ENCODE data around the gene POLR1A. TPM values are rescaled to one million over a fixed set of nuclear protein-coding genes. Genes with fewer than 3 reads are reported as not detected.

The POLR1A gene
- total and polyA plus RNA-seq, 2 donors (not counting 3 experiments of a cell fraction or from before 2014, with no cell fraction given), result 7.6 to 40.7 TPM

DNA sequence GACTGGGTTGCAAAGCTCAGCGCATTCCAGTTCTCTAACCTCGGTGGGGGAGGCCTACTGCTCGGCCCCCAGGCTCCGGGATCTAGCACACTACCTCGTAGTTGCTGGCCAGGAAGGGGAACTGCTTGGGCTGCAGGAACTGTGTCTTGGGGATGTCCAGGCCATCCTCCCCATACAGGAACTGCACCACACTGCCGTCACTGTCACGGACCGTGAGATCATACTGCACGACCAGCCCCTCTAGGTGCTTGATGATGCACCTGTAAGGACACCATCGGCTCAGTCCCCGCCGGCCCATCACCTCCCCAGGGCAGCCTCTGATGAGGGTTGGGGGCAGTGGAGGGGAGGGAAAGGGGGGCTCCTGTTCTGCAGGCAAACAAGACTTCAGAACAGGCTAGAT, 61.6 kb downstream of the POLR1A start:
- CTCF ChIA-PET, result interaction anchor here (1.0 to 3.1 kb wide), 4 partner anchors 8 to 216 kb away, joined by 3 to 19 read pairs (median 4); no protein-coding TSS in a partner anchor
- no peaks in the 10 kb centered on the region for H3K27me3 ChIP-seq (ENCODE audit: control insufficient read depth in 2 of 2, insufficient read depth in 2 of 2, low read length in 2 of 2)
- no peak overlapping the region for H3K4me3 ChIP-seq (replicated peaks in 1 of 3; ENCODE audit: insufficient read depth in 1 of 3, low read depth in 1 of 3, low read length in 3 of 3)
- H3K9me1 ChIP-seq (replicated peaks; ENCODE audit: control insufficient read depth, extremely low read depth, insufficient read depth, low read length), result no peaks in the 10 kb centered on the region
- no peak overlapping the region for H2AFZ ChIP-seq (ENCODE audit: low read depth, low read length)
- no peak overlapping the region for H3K9ac ChIP-seq (replicated peaks; ENCODE audit: extremely low read depth, insufficient read depth, low read length)
- H4K20me1 ChIP-seq (replicated peaks; ENCODE audit: control insufficient read depth, extremely low read depth, insufficient read depth, low read length), result no peaks in the 10 kb centered on the region
- H3K9me3 ChIP-seq (replicated peaks; ENCODE audit: control insufficient read depth, insufficient read depth, low read length), result no peaks in the 10 kb centered on the region
- dilution Hi-C loops (cut with MboI; ENCODE audit: extremely low pct_ligation_motif_present, low sequenced_read_pairs) (no loop called here), intact Hi-C loops (cut with micrococcal nuclease) (no loop called here)
- H3K36me3 ChIP-seq (ENCODE audit: control insufficient read depth in 2 of 2, extremely low read depth in 1 of 2, insufficient read depth in 2 of 2, low read length in 2 of 2), result peaks cover 17 to 44% of the 10 kb centered on the region in 2 experiments
- no peak overlapping the region for H3K27ac ChIP-seq (ENCODE audit: insufficient read depth, low read depth, low read length)
- no peaks in the 10 kb centered on the region for H3K79me2 ChIP-seq (ENCODE audit: control insufficient read depth, insufficient read depth, low read length)
- FAIRE-seq, result no peak
- H3K4me1 ChIP-seq (ENCODE audit: control insufficient read depth, extremely low read depth, insufficient read depth, low read length), result peaks cover 12% of the 10 kb centered on the region
- POLR2A ChIA-PET, result no interaction called here
- no peak for DNase-seq (ENCODE audit: low read depth, low spot score)
- no peak overlapping the region for H3K4me2 ChIP-seq (ENCODE audit: insufficient read depth, low read length)
- no TSS peak for BruUV-seq (replicated peaks)
- TF ChIP-seq JUN (IDR thresholded peaks at IDR 0.05; ENCODE audit: borderline replicate concordance, insufficient read depth, insufficient read length, low read depth), result no peak
- TF ChIP-seq FOS (IDR thresholded peaks at IDR 0.05; ENCODE audit: borderline replicate concordance, insufficient read depth, low read length), result no peak
- no peak for TF ChIP-seq POLR2A (IDR thresholded peaks at IDR 0.05; ENCODE audit: low read depth, low read length)
- no peak for TF ChIP-seq EZH2 (IDR thresholded peaks at IDR 0.05; ENCODE audit: borderline replicate concordance, low read depth, low read length, severe bottlenecking)
- TF ChIP-seq, protein P1, sequence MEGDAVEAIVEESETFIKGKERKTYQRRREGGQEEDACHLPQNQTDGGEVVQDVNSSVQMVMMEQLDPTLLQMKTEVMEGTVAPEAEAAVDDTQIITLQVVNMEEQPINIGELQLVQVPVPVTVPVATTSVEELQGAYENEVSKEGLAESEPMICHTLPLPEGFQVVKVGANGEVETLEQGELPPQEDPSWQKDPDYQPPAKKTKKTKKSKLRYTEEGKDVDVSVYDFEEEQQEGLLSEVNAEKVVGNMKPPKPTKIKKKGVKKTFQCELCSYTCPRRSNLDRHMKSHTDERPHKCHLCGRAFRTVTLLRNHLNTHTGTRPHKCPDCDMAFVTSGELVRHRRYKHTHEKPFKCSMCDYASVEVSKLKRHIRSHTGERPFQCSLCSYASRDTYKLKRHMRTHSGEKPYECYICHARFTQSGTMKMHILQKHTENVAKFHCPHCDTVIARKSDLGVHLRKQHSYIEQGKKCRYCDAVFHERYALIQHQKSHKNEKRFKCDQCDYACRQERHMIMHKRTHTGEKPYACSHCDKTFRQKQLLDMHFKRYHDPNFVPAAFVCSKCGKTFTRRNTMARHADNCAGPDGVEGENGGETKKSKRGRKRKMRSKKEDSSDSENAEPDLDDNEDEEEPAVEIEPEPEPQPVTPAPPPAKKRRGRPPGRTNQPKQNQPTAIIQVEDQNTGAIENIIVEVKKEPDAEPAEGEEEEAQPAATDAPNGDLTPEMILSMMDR (IDR thresholded peaks at IDR 0.05; ENCODE audit: extremely low read depth in 1 of 2, insufficient read depth in 1 of 2, low read depth in 1 of 2, low read length in 2 of 2), result no peak
- no peak for TF ChIP-seq POLR2AphosphoS5 (IDR thresholded peaks at IDR 0.05; ENCODE audit: insufficient read depth, low read depth, low read length)
- TF ChIP-seq MYC (IDR thresholded peaks at IDR 0.05; ENCODE audit: low read depth, low read length), result no peak
- TF ChIP-seq GATA2 (IDR thresholded peaks at IDR 0.05; ENCODE audit: insufficient read depth, insufficient read length, low read depth, low read length), result no peak
- TF ChIP-seq, protein P2, sequence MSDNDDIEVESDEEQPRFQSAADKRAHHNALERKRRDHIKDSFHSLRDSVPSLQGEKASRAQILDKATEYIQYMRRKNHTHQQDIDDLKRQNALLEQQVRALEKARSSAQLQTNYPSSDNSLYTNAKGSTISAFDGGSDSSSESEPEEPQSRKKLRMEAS (IDR thresholded peaks at IDR 0.05; ENCODE audit: insufficient read depth, insufficient read length), result no peak

Measured in endothelial cell of umbilical vein (primary cell).